ENCODE results near the gene OLFML2A. TPM values are rescaled to one million over a fixed set of nuclear protein-coding genes. Genes with fewer than 3 reads are reported as not detected.

Gene OLFML2A
- total and polyA plus RNA-seq, 2 of the 13 experiments (the other 11 are each of a cell fraction or from before 2014, with no cell fraction given), result 0.01 to 0.02 TPM

DNA sequence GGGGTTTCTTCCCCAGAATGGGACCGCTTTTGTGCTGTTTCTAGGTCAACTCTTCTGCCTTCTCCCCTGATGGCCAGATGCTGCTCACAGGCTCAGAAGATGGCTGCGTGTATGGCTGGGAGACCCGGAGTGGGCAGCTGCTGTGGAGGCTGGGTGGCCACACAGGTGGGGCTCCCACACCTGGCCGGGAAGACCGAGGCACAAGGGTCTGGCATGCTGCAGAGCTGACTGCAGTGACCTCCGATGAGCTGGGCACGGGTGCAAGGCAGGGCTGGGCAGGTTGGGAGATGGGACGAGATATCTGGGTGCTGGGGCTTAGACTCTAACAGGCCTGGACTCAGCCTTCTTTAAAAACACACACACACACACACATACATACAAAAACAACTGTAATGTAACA lies 77.2 kb downstream of the OLFML2A start:
- TF ChIP-seq MYC (CRISPR knock-in tag; IDR thresholded peaks at IDR 0.05; ENCODE audit: borderline replicate concordance) (no peak), ZNF749 (CRISPR knock-in tag; IDR thresholded peaks at IDR 0.05; ENCODE audit: borderline replicate concordance) (no peak), RARG (CRISPR knock-in tag; IDR thresholded peaks at IDR 0.05; ENCODE audit: low read depth) (no peak), EED (CRISPR knock-in tag; IDR thresholded peaks at IDR 0.05) (no peak), SKI (IDR thresholded peaks at IDR 0.05; ENCODE audit: partially characterized antibody) (no peak), CBX1 (IDR thresholded peaks at IDR 0.05; ENCODE audit: low read depth) (no peak), TCF7 (IDR thresholded peaks at IDR 0.05; ENCODE audit: low read depth) (no peak), MEF2D (CRISPR knock-in tag; IDR thresholded peaks at IDR 0.05) (no peak), BRCA1 (CRISPR knock-in tag; IDR thresholded peaks at IDR 0.05) (no peak), ZNF124 (CRISPR knock-in tag; IDR thresholded peaks at IDR 0.05) (no peak), JUND (CRISPR knock-in tag; IDR thresholded peaks at IDR 0.05) (no peak), ERF (CRISPR knock-in tag; IDR thresholded peaks at IDR 0.05) (no peak), ZNF34 (CRISPR knock-in tag; IDR thresholded peaks at IDR 0.05; ENCODE audit: borderline replicate concordance) (no peak), ZNF678 (CRISPR knock-in tag; IDR thresholded peaks at IDR 0.05) (no peak), ZNF367 (CRISPR knock-in tag; IDR thresholded peaks at IDR 0.05; ENCODE audit: borderline replicate concordance) (no peak), ZC3H13 (CRISPR knock-in tag; IDR thresholded peaks at IDR 0.05) (no peak)
- TF ChIP-seq, protein P1, sequence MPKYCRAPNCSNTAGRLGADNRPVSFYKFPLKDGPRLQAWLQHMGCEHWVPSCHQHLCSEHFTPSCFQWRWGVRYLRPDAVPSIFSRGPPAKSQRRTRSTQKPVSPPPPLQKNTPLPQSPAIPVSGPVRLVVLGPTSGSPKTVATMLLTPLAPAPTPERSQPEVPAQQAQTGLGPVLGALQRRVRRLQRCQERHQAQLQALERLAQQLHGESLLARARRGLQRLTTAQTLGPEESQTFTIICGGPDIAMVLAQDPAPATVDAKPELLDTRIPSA (CRISPR knock-in tag; IDR thresholded peaks at IDR 0.05; ENCODE audit: borderline replicate concordance), result no peak
- TF ChIP-seq, protein P2, sequence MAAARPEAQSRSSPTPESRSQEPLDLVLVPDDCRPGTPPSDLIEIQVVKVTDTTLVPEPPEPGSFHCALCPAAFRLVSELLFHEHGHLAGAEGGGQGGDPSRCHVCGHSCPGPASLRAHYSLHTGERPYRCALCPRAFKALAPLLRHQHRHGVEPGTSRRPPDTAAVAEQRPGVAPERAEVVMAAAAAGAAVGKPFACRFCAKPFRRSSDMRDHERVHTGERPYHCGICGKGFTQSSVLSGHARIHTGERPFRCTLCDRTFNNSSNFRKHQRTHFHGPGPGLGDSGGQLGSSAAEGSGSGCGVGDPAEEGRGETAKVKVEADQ (CRISPR knock-in tag; IDR thresholded peaks at IDR 0.05; ENCODE audit: borderline replicate concordance), result no peak
- TF ChIP-seq, protein P3, sequence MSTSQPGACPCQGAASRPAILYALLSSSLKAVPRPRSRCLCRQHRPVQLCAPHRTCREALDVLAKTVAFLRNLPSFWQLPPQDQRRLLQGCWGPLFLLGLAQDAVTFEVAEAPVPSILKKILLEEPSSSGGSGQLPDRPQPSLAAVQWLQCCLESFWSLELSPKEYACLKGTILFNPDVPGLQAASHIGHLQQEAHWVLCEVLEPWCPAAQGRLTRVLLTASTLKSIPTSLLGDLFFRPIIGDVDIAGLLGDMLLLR (CRISPR knock-in tag; IDR thresholded peaks at IDR 0.05), result no peak
- TF ChIP-seq, protein P4, sequence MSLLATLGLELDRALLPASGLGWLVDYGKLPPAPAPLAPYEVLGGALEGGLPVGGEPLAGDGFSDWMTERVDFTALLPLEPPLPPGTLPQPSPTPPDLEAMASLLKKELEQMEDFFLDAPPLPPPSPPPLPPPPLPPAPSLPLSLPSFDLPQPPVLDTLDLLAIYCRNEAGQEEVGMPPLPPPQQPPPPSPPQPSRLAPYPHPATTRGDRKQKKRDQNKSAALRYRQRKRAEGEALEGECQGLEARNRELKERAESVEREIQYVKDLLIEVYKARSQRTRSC (CRISPR knock-in tag; IDR thresholded peaks at IDR 0.05; ENCODE audit: low read depth), result no peak
- ChIA-PET POLR2A (interaction anchor here (1.5 to 4.2 kb wide), 5 partner anchors 7 to 83 kb away, joined by 3 to 39 read pairs (median 14); partner anchors contain the start of genes ARPC5L, NR6A1 and RPL35), CTCF (ENCODE audit: low intra/inter-chr PET ratio, low total read pairs) (interaction anchor here (3.1 to 3.4 kb wide), 2 partner anchors 59 to 81 kb away, joined by 36 to 167 read pairs; partner anchors contain the start of gene NR6A1)
- Histone ChIP-seq H3K27me3 (ENCODE audit: control insufficient read depth in 1 of 2, insufficient read depth in 2 of 2, low read length in 2 of 2) (no peaks in the 10 kb centered on the region; a peak in 1 of 5 replicates), H3K4me1 (ENCODE audit: insufficient read depth, low read length) (peaks cover 38% of the 10 kb centered on the region), H3K27ac (ENCODE audit: extremely low read length, insufficient read depth, low read length) (no peak overlapping the region), H4K20me1 (ENCODE audit: insufficient read depth, low read length) (peaks cover 19% of the 10 kb centered on the region), H3K9ac (ENCODE audit: insufficient read depth, low read depth, low read length) (no peak overlapping the region), H2AFZ (ENCODE audit: low read length) (no peak overlapping the region), H3K36me3 (replicated peaks in 1 of 2; ENCODE audit: control insufficient read depth in 1 of 2, insufficient read depth in 2 of 2, low read length in 2 of 2) (peaks cover 8 to 23% of the 10 kb centered on the region in 2 experiments), H3K4me3 (replicated peaks in 1 of 3; ENCODE audit: insufficient read depth in 1 of 3, low read depth in 2 of 3, low read length in 3 of 3) (no peak overlapping the region), H3K4me2 (ENCODE audit: low read depth, low read length) (no peak overlapping the region), H3K9me3 (ENCODE audit: low read length) (no peaks in the 10 kb centered on the region), H3K79me2 (ENCODE audit: insufficient read depth, low read length) (peaks cover 4% of the 10 kb centered on the region)
- in situ Hi-C loops (cut with HindIII; ENCODE audit: extremely low pct_ligation_motif_present, low pct_unique_long_range_greater_than_20kb), result loop anchor here (5.0 kb wide), 1 partner anchor 82 kb away; the partner anchor contains the start of gene NR6A1
- no peak for FAIRE-seq
- intact Hi-C loops (cut with micrococcal nuclease; ENCODE audit: unreplicated experiment), result no loop called here
- 87% methylated on average over 3 of the region's 8 CpGs for WGBS (ENCODE audit: low lambda C conversion rate)
- ATAC-seq, result no peak
- no peak for DNase-seq (ENCODE audit: low spot score)
- BruUV-seq (replicated peaks), result no TSS peak

Data from HepG2 (cell line).